ENCODE measurements around the gene FOXQ1.

DNA sequence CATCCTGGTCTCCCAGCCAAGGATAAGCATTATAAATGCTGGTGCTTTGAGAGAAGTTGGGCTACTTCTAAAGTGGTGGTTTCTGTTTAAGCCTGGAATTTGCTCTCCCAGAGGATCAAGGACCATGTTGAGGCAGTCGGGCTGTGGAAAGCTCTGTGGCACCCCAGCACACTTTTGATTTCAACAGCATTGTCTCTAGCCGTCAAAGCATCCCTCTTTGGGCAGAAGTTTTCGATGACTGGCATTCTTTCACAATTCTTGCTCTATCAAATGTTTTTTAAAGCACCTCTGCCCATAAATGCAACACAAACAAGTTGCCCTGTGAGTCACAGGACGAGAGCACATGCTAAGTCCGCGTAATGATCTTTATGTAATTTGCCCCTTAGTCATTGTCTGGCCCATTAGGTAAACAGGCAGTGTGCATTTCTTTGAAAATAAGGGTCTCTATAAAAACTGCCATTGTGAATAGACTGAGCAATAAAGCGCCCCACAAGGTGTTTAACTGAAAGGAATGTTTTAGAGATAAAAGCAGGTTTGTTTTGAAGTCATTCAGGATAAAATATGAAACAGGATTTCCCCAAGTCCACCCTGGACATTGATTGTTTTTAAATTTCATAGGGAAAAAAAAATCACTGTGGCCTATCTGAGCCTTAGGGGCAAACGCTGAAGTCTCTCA is 44.7 kb upstream of the FOXQ1 start:
- TF ChIP-seq, protein P1, sequence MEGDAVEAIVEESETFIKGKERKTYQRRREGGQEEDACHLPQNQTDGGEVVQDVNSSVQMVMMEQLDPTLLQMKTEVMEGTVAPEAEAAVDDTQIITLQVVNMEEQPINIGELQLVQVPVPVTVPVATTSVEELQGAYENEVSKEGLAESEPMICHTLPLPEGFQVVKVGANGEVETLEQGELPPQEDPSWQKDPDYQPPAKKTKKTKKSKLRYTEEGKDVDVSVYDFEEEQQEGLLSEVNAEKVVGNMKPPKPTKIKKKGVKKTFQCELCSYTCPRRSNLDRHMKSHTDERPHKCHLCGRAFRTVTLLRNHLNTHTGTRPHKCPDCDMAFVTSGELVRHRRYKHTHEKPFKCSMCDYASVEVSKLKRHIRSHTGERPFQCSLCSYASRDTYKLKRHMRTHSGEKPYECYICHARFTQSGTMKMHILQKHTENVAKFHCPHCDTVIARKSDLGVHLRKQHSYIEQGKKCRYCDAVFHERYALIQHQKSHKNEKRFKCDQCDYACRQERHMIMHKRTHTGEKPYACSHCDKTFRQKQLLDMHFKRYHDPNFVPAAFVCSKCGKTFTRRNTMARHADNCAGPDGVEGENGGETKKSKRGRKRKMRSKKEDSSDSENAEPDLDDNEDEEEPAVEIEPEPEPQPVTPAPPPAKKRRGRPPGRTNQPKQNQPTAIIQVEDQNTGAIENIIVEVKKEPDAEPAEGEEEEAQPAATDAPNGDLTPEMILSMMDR (IDR thresholded peaks at IDR 0.05), result no peak
- no peak for TF ChIP-seq POLR2A (IDR thresholded peaks at IDR 0.05)
